Mucosa of stomach (tissue), 1 donor: Measurements from ENCODE around the gene ROBO2.

Source experiments
- H3K27me3 ChIP-seq: one replicate; pipeline ENCODE4 v1.7.0; 2013; ENCODE audit warnings: mild to moderate bottlenecking, low read length; ENCODE audit not compliant: control insufficient read depth, insufficient read depth
- H3K36me3 ChIP-seq: one replicate; pipeline ENCODE4 v1.7.0; 2013; ENCODE audit warnings: low read length; ENCODE audit not compliant: control insufficient read depth, insufficient read depth
- H3K4me1 ChIP-seq: one replicate; pipeline ENCODE4 v1.7.0; 2013; ENCODE audit warnings: mild to moderate bottlenecking, low read length; ENCODE audit not compliant: control insufficient read depth, insufficient read depth
- H3K4me3 ChIP-seq: one replicate; pipeline ENCODE4 v1.7.0; 2013; ENCODE audit warnings: low read length
- H3K9ac ChIP-seq: one replicate; pipeline ENCODE4 v1.7.0; 2013; ENCODE audit warnings: mild to moderate bottlenecking, low read length, moderate library complexity
- H3K9me3 ChIP-seq: one replicate; pipeline ENCODE4 v1.7.0; 2013; ENCODE audit warnings: mild to moderate bottlenecking, low read length, moderate library complexity; ENCODE audit not compliant: control insufficient read depth
- donor health status: Pancreatic carcinoma.

The ROBO2 gene

DNA sequence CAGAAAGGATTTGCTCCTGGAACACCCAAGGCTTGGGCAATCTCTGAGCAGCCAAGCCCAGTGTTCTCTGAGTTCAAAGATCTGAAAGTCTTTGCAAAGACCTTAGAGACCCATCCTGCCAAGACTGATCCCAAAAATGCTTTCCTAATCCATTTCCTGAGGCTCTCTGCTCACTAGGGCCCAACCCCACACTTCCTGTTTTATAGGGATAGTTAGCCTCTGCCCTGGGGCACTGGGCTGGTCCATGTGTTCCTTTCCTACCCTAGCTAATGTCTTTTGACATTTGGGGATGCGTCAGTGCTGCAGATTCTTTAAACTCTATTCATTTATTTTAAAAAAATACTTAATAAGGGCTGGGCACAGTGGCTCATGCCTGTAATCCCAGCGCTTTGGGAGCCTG is 372.7 kb downstream of the ROBO2 start:
- no peaks in the 10 kb centered on the region for H3K9me3 ChIP-seq
- H3K4me3 ChIP-seq = no peak overlapping the region
- no peaks in the 10 kb centered on the region for H3K36me3 ChIP-seq
- no peaks in the 10 kb centered on the region for H3K4me1 ChIP-seq
- no peaks in the 10 kb centered on the region for H3K27me3 ChIP-seq
- no peak overlapping the region for H3K9ac ChIP-seq

DNA sequence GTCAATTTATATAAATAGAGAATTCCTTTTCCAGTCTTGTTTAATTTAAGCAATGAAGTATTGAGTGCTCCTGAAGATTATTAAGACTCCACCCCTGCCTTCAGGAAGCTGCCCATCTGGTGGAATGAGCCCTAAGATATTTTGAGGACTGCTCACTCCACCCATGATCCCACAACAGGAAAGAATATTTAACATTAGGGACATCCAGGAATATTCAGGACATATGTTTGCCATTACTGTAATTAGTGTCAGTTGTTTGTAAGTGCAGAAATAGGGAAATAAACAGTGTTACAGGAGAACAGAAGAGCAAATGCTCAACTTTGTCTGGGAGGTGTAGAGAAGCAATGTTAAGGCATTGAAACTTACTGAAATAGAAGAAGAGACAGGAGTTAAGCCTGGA is 375.0 kb downstream of the ROBO2 start:
- no peaks in the 10 kb centered on the region for H3K4me1 ChIP-seq
- no peaks in the 10 kb centered on the region for H3K36me3 ChIP-seq
- no peak overlapping the region for H3K9ac ChIP-seq
- no peaks in the 10 kb centered on the region for H3K27me3 ChIP-seq
- H3K9me3 ChIP-seq = no peaks in the 10 kb centered on the region
- no peak overlapping the region for H3K4me3 ChIP-seq

- no peak overlapping the region for H3K4me3 ChIP-seq
- H3K36me3 ChIP-seq = no peaks in the 10 kb centered on the region
- H3K4me1 ChIP-seq = no peaks in the 10 kb centered on the region
- H3K27me3 ChIP-seq = no peaks in the 10 kb centered on the region
- H3K9me3 ChIP-seq = no peaks in the 10 kb centered on the region
- no peak overlapping the region for H3K9ac ChIP-seq
Observed at GRCh38 chr3:77420336-77420735, 380.4 kb downstream of the ROBO2 start.

GRCh38 chr3:77421916-77422315 is 382.0 kb downstream of the ROBO2 start:
- no peaks in the 10 kb centered on the region for H3K4me1 ChIP-seq
- no peaks in the 10 kb centered on the region for H3K9me3 ChIP-seq
- no peaks in the 10 kb centered on the region for H3K27me3 ChIP-seq
- no peak overlapping the region for H3K4me3 ChIP-seq
- no peaks in the 10 kb centered on the region for H3K36me3 ChIP-seq
- no peak overlapping the region for H3K9ac ChIP-seq

GRCh38 chr3:77426531-77426930 is 386.6 kb downstream of the ROBO2 start:
- no peaks in the 10 kb centered on the region for H3K36me3 ChIP-seq
- H3K4me1 ChIP-seq = no peaks in the 10 kb centered on the region
- H3K9me3 ChIP-seq = no peaks in the 10 kb centered on the region

GRCh38 chr3:77427528-77427927 is 387.6 kb downstream of the ROBO2 start:
- H3K9ac ChIP-seq = no peak overlapping the region
- H3K9me3 ChIP-seq = no peaks in the 10 kb centered on the region
- no peak overlapping the region for H3K4me3 ChIP-seq
- H3K27me3 ChIP-seq = no peaks in the 10 kb centered on the region
- H3K36me3 ChIP-seq = no peaks in the 10 kb centered on the region
- no peaks in the 10 kb centered on the region for H3K4me1 ChIP-seq

More at GRCh38 chr3:77426531-77426930, 386.6 kb downstream of the ROBO2 start:
- no peak overlapping the region for H3K4me3 ChIP-seq
- no peak overlapping the region for H3K9ac ChIP-seq
- H3K27me3 ChIP-seq = no peaks in the 10 kb centered on the region

- no peaks in the 10 kb centered on the region for H3K36me3 ChIP-seq
- H3K9me3 ChIP-seq = no peaks in the 10 kb centered on the region
- no peaks in the 10 kb centered on the region for H3K27me3 ChIP-seq
- no peak overlapping the region for H3K9ac ChIP-seq
- no peak overlapping the region for H3K4me3 ChIP-seq
- no peaks in the 10 kb centered on the region for H3K4me1 ChIP-seq
Observed at GRCh38 chr3:77436908-77437307, 397.0 kb downstream of the ROBO2 start.

DNA sequence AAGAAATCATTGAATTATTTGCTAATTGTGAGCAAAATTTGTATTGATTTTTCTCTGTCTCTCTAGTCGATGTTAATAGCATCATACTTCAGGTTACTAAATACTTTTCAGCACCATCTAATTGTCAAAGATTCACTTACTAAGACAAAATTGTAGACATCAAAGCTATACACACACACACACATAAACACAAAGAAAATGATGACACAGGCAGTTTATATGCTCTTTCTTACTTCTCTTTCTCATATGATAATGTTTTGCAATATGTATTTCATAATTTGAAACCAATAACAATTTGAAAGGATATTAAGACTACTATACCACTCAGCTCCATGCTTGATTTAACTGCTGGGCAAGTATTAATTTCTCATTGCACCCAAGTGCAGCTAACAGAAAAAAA is 406.2 kb downstream of the ROBO2 start:
- Histone ChIP-seq H3K36me3 (no peaks in the 10 kb centered on the region), H3K4me3 (no peak overlapping the region), H3K9ac (no peak overlapping the region), H3K4me1 (no peaks in the 10 kb centered on the region), H3K9me3 (no peaks in the 10 kb centered on the region), H3K27me3 (no peaks in the 10 kb centered on the region)

DNA sequence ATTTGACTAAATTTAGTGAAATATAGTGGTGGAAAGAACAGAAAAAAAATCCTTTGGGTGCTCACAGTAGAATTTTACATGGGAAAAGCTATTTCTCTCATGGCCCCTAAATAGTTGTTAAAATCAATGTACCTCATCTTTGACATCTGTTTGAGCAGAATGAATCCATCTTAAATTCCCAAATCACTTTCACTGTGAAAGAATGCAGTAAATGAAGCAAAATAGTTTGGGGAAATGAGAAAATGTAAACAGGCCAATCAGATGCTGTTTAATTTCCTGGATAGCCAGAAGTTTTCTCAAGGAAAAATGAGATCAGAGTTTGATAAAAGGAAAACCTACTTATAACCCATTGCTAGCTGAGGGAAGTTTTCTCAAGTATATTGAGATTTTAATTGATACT is 406.9 kb downstream of the ROBO2 start:
- Histone ChIP-seq H3K9ac (no peak overlapping the region), H3K4me3 (no peak overlapping the region), H3K4me1 (no peaks in the 10 kb centered on the region), H3K9me3 (no peaks in the 10 kb centered on the region), H3K36me3 (no peaks in the 10 kb centered on the region), H3K27me3 (no peaks in the 10 kb centered on the region)

GRCh38 chr3:77449459-77450350 is 409.8 kb downstream of the ROBO2 start:
- Histone ChIP-seq H3K27me3 (no peaks in the 10 kb centered on the region), H3K4me1 (no peaks in the 10 kb centered on the region), H3K9me3 (no peaks in the 10 kb centered on the region), H3K36me3 (no peaks in the 10 kb centered on the region), H3K9ac (no peak overlapping the region), H3K4me3 (no peak overlapping the region)

DNA sequence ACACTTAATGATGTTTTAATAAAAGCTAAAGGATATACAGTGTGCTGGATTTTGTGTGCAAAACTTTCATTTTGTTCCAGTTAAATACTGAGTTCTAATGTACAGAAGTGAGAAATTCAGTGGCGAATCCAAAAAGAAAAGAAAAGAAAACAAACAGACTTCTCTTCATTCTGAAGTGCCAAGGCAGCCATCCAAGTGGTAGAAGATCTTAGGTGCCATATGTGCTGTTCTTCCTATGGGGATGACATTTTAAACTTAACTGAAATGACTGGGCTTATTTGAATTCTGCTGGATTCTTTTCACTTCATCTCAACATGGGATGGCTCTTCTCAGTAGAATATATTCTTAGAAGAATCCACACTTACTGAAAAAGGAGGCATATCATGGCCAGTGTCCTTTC is 416.5 kb downstream of the ROBO2 start:
- no peaks in the 10 kb centered on the region for H3K27me3 ChIP-seq
- H3K4me1 ChIP-seq = no peaks in the 10 kb centered on the region
- H3K36me3 ChIP-seq = no peaks in the 10 kb centered on the region
- no peak overlapping the region for H3K4me3 ChIP-seq
- H3K9ac ChIP-seq = no peak overlapping the region
- H3K9me3 ChIP-seq = no peaks in the 10 kb centered on the region

DNA sequence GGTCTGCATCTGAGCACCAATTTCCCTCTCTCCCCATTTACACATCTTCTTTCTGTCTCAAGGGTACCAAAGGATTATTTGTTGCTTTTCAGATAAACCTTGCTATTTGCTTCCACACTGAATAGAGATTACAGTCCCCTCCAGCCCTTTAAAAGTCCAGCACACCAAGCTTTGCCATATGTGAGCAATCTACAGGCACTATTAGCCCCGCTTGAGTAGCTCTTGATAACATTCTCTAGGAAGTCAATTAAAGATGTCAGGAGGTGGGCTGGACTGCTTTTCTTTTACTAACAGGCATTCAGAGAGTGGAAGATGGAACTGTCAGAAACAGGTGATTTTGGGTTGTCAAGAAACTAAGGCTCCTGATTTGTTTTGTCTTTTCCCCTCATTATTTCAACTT is 417.0 kb downstream of the ROBO2 start:
- no peak overlapping the region for H3K9ac ChIP-seq
- H3K4me1 ChIP-seq = no peaks in the 10 kb centered on the region
- no peak overlapping the region for H3K4me3 ChIP-seq
- H3K27me3 ChIP-seq = no peaks in the 10 kb centered on the region
- H3K36me3 ChIP-seq = no peaks in the 10 kb centered on the region
- no peaks in the 10 kb centered on the region for H3K9me3 ChIP-seq
